HG03342 (cell line): ENCODE measurements around the gene HOXA5.

Source experiments
- ATAC-seq: cut with Tn5 transposase; IDR thresholded peaks from one replicate; pipeline ENCODE4 v1.9.1; 2021; ENCODE audit warnings: mild to moderate bottlenecking, moderate library complexity; ENCODE audit not compliant: unreplicated experiment

Gene HOXA5

GRCh38 chr7:27143023-27143949, at the start of gene HOXA5:
Gene HOXA5, minus strand, starts transcription at chr7:27143681. Its CDS starts 74 bp downstream, at chr7:27143607.
- ATAC-seq, result no peak

- no peak for ATAC-seq
Observed at GRCh38 chr7:27192546-27193334, 49.3 kb upstream of the HOXA5 start.

- ATAC-seq, result no peak
Observed at GRCh38 chr7:27191833-27192545, 48.5 kb upstream of the HOXA5 start.

DNA sequence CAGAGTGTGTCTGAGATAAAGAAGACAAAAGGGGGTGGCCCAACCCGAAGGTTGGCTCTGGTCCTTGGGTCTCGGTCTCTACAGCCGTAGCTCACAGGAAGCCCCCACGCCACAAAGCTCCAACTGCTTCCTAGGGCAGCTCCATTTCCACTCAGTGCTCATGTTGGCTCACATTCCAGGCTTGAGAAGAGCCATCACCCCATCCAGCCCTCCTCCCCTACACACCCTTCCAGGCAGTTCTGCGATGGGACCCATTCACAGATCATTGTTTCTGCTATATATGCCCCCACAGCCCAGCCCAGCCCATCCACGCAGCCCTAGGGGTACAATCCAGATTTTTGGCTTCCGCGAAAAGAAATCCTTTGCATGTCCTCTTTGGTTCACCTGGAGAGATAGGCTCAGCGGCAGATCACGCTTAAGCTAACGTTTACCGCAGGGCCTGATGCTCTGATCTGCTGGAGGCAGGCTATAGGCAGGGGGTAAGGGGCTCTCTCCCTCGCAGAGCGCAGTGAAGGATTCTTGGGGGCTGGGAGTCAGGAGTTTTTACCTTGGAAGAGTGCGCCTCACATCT, 47.8 kb upstream of the HOXA5 start:
- no peak for ATAC-seq

- ATAC-seq, result no peak
Observed at GRCh38 chr7:27189997-27190748, 46.7 kb upstream of the HOXA5 start.

- no peak for ATAC-seq
Observed at GRCh38 chr7:27189295-27189996, 46.0 kb upstream of the HOXA5 start.

- no peak for ATAC-seq
Observed at GRCh38 chr7:27188386-27189294, 45.2 kb upstream of the HOXA5 start.

DNA sequence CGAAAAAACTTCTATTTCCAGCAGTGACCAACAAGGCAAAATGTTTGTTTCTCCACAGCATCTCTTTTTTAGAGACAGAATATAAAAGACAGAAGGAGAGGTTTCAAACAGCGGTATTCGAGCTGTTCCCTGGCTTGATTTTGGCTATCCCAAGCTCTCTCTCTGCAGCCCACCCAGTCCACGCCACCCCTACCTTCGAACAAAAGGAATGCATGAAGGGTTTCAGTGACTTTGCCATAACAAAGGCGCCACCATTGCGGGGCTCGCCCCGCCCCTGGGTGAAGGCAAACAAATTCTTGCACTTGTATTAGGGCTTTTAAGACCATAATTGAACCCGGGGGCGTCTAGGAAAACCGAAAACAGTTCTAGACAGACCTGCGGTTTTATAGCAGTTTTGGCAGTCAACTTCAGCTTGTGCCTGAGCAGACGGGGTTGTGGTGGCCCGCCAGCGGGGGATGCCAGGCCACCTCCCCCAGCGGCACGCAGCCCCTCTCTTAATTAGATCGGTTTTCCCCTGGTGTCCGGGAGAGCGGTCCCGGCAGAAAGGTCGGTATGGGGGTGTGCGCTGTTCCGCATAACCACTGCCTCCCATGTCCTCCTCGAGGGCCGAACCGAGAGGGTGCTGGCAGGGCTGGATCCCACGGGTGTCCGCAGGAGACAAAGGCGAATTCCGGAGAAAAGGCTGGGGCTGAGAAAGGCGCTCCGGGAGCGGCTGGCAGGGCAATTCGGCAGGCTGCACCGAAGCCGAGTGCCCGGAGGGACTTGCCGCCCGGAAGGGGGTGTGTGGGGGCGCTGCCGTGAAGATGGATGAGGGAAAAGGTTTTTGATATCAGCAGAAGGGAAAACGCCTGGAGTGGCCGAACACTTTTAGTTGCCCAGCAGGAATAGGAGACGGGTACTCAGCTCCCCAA, 44.2 kb upstream of the HOXA5 start:
- no peak for ATAC-seq

GRCh38 chr7:27186668-27187474, 43.4 kb upstream of the HOXA5 start:
- ATAC-seq, result no peak

GRCh38 chr7:27185854-27186667, 42.6 kb upstream of the HOXA5 start:
- ATAC-seq, result no peak

GRCh38 chr7:27185013-27185853, 41.8 kb upstream of the HOXA5 start, which contains the start of gene HOXA11:
Gene HOXA11, minus strand, starts transcription at chr7:27185232. Its CDS starts 88 bp downstream, at chr7:27185144.
- no peak for ATAC-seq

DNA sequence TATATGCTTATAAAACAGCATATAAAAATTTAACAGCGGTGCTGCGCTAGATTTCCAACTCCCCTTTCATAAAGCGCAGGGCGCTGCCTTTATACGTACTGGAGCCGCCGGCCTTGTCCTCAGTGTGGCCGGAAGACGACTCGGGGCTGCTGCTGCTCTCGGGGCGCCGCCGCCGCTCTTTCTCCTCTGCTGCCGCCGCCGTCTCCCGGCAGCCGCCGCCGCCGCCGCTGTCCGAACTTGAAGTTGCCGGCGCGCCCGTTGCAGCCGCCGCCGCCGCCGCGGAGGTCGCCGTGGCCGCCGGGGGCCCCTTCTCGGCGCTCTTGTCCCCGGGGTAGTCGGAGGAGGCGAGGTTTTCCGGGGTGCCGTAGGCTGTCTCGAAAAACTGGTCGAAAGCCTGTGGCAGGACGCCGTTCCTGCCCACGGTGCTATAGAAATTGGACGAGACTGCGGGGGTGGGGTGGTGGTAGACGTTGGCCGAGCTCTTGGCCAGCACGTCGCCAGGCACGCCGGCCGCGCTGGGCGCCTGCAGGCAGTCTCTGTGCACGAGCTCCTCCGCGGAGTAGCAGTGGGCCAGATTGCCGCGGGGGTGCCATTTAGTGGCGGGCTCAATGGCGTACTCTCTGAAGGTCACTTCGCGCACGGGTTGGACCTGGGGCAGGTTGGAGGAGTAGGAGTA, 41.0 kb upstream of the HOXA5 start:
- ATAC-seq, result no peak

DNA sequence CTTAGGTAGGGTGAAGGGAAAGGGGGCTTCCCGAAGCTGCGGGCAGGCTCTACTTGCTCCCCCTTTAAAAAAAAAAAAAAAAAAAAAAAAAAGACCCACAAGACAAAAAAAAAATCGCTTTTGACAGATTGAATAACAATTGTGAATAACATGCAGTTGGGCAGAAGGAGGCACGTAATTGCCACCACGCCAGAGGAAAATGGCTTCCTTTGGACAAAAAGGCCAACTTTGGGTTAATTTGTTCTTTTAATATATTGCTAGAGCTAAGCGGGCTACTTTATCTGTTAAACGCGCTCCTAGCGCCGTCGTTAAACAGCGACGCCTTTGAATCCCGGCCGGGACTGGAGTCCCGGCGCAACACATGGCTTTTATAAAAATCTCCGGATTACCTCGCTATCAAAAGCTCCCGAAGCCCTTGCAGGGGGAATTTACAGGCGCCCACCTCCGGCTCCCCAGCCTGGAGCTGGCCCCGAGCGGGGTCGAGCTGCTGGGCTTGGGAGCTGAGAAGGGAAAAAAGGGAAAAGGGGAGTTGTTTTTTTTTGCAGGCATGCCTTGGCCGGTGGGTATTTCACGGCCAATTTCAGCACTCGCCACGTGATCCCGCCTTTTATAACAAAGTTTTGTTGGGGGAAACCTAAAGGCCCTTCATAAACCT, 40.3 kb upstream of the HOXA5 start:
- no peak for ATAC-seq
